ENCODE data around the gene TANC2.
A peak's percentile ranks its signal among the peaks of the same experiment; 100 is the strongest.
"Not testable (repeated sequence)": the region's sequence is repeated elsewhere in the genome, so short reads cannot be mapped to it uniquely, and the experiment has no call there.

Gene TANC2

DNA sequence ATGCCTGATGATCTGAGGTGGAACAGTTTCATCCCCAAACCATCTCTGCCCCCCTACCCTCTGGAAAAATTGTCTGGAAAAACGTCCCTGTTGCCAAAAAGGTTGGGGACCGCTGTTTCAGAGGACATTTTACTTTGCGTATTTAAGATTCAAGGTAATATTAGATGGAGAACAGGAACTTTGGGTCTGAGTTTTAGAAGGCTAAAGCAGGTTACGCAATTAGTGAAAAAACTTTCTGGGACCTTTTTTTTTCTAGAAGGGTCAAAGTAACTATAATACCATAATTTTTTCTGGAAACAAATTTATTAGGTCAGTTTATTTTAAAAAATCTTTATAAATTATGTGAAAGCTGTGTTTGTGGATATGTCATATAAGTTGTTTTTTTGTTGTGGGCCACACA lies 5.8 kb downstream of the TANC2 start:
- no peaks in the 10 kb centered on the region for H3K36me3 Mint-ChIP-seq

GRCh38 chr17:62974788-62975187 lies 8.8 kb downstream of the TANC2 start:
- Mint-ChIP-seq H3K27ac (no peak overlapping the region), H3K9me3 (peaks cover 2% of the 10 kb centered on the region), H3K4me1 (peaks cover under 1% of the 10 kb centered on the region), H3K27me3 (peaks cover 7% of the 10 kb centered on the region), H3K36me3 (no peaks in the 10 kb centered on the region), H3K4me3 (no peak overlapping the region)
- DNase-seq (ENCODE audit: low spot score in 2 of 2) (no peak), ATAC-seq (ENCODE audit: low read depth) (no peak)

More for the DNA sequence above, 5.8 kb downstream of the TANC2 start:
- Mint-ChIP-seq H3K4me3 (no peak overlapping the region), H3K4me1 (peaks cover 10% of the 10 kb centered on the region), H3K27ac (no peak overlapping the region), H3K27me3 (peaks cover 7% of the 10 kb centered on the region), H3K9me3 (no peaks in the 10 kb centered on the region)
- DNase-seq (ENCODE audit: low spot score in 2 of 2): no peak
- no peak for ATAC-seq (ENCODE audit: low read depth)

GRCh38 chr17:62975206-62975605 lies 9.2 kb downstream of the TANC2 start:
- H3K9me3 Mint-ChIP-seq: peaks cover 2% of the 10 kb centered on the region
- no peak overlapping the region for H3K27ac Mint-ChIP-seq
- ATAC-seq (ENCODE audit: low read depth) (no peak), DNase-seq (ENCODE audit: low spot score in 2 of 2) (no peak)
- H3K36me3 Mint-ChIP-seq: peaks cover 3% of the 10 kb centered on the region
- no peak overlapping the region for H3K4me3 Mint-ChIP-seq
- peaks cover 10% of the 10 kb centered on the region for H3K27me3 Mint-ChIP-seq
- H3K4me1 Mint-ChIP-seq: peaks cover 3% of the 10 kb centered on the region

DNA sequence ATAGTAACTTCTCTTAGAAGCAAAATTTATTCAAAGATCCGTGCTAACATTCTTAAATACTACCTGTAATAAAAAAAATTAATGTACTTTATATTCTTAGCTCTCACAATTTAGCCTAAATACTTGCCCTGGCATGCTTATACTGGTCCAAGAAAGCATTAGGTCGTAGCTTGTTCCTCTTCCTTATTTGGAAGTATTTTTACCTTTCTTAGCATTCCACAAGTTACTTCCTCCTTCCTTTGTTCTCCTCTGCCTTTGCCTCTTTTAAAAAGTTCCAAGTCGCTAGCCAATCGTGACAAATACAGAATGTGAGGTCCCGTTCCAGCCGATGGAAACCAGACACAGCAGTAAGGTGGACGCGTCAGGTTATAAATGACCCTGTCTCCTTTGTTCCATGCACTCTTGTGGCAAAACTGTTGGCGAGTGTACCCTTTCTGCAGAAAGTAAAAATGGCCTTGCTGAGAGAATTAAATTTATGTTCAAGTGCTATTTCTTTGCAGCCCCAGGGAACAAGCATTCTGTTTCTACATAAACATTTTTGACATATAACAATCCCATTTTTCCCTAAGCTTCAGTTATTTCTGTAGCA lies 10.7 kb downstream of the TANC2 start:
- H3K4me3 Mint-ChIP-seq; H3K36me3 Mint-ChIP-seq; ATAC-seq (ENCODE audit: low read depth); H3K9me3 Mint-ChIP-seq; DNase-seq (ENCODE audit: low spot score in 2 of 2); H3K27me3 Mint-ChIP-seq; H3K27ac Mint-ChIP-seq; H3K4me1 Mint-ChIP-seq: not testable (repeated sequence)

- Mint-ChIP-seq H3K27ac (no peak overlapping the region), H3K27me3 (peaks cover 4% of the 10 kb centered on the region), H3K36me3 (peaks cover 10% of the 10 kb centered on the region), H3K4me1 (peaks cover 3% of the 10 kb centered on the region), H3K4me3 (no peak overlapping the region), H3K9me3 (peaks cover 11% of the 10 kb centered on the region)
- ATAC-seq (ENCODE audit: low read depth) (no peak), DNase-seq (ENCODE audit: low spot score in 2 of 2) (no peak)
Observed at GRCh38 chr17:62980842-62981241, 14.8 kb downstream of the TANC2 start.

DNA sequence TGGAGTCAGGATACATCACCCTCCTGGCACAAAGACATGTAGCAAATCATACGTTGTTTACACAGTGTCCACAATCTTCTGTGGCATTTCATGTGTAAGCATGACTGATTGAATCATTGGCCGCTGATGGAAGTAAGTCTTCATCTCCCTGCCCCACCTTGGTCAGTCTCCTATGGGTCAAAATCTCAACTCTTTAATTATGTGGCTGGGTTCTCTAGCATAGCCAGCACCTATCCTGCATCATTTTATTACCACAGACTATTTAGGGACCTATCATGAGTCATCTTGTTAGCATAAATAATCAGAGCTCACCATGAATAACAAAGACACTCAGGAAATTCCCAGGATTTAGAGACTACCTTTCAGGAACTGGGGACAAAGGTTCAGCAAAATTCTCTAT lies 15.9 kb downstream of the TANC2 start:
- Mint-ChIP-seq H3K36me3 (peaks cover 10% of the 10 kb centered on the region), H3K4me3 (no peak overlapping the region), H3K27me3 (peaks cover 4% of the 10 kb centered on the region), H3K9me3 (peaks cover 11% of the 10 kb centered on the region), H3K4me1 (peaks cover 3% of the 10 kb centered on the region), H3K27ac (no peak overlapping the region)
- no peak for DNase-seq (ENCODE audit: low spot score in 2 of 2)
- ATAC-seq (ENCODE audit: low read depth): no peak

GRCh38 chr17:62984801-62985200 lies 18.8 kb downstream of the TANC2 start:
- ATAC-seq (ENCODE audit: low read depth) (no peak), DNase-seq (ENCODE audit: low spot score in 2 of 2) (no peak)
- Mint-ChIP-seq H3K36me3 (peaks cover 10% of the 10 kb centered on the region), H3K4me3 (no peak overlapping the region), H3K27me3 (peaks cover 6% of the 10 kb centered on the region), H3K9me3 (peaks cover 9% of the 10 kb centered on the region), H3K4me1 (peaks cover 3% of the 10 kb centered on the region), H3K27ac (no peak overlapping the region)

- Mint-ChIP-seq H3K9me3 (peaks cover 9% of the 10 kb centered on the region), H3K4me3 (no peak overlapping the region), H3K27me3 (peaks cover 6% of the 10 kb centered on the region), H3K27ac (no peak overlapping the region), H3K36me3 (peaks cover 7% of the 10 kb centered on the region), H3K4me1 (no peaks in the 10 kb centered on the region)
- DNase-seq (ENCODE audit: low spot score in 2 of 2) (no peak), ATAC-seq (ENCODE audit: low read depth) (no peak)
Observed at GRCh38 chr17:62986549-62986948, 20.5 kb downstream of the TANC2 start.

DNA sequence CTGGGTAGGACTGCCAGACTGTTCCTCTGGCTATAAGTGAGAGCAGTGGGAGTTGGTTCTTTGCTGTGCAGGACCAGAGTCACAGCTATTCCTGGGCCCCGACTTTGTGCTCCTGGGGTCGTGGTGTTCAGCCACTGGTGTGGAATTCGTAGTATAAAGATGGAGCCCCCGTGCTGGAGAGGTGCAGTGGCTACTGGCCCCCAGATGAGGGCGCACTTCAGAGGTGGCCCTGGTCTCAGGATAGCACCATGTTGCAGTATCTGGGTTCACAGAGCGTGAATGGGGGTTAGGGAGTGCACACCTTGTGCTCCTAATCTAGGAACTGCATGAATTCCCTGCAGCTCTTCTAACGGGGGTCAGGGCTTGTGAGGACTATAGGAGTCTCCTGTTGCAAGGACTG lies 21.1 kb downstream of the TANC2 start:
- peaks cover 7% of the 10 kb centered on the region for H3K36me3 Mint-ChIP-seq
- H3K9me3 Mint-ChIP-seq: peaks cover 9% of the 10 kb centered on the region
- no peak overlapping the region for H3K4me3 Mint-ChIP-seq

DNA sequence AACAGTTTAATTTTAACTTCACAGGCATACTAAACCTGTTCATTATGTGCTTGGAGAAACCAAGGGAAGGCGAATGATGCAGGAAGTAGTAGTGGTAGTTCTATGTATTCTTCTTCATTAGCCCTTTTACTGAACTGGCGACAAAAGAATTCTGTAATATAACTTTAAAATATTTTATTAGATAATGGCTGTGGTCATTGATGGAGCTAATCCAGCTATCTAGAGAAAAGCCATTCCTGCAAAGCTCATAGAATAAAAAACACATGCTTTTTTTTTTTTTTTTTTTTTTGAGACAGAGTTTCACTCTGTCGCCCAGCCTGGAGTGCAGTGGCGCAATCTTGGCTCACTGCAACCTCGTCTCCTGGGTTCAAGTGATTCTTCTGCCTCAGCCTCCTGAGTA lies 23.5 kb downstream of the TANC2 start:
- Mint-ChIP-seq H3K27me3 (peaks cover 5% of the 10 kb centered on the region), H3K27ac (no peak overlapping the region), H3K9me3 (peaks cover 3% of the 10 kb centered on the region), H3K4me3 (no peak overlapping the region), H3K36me3 (no peaks in the 10 kb centered on the region), H3K4me1 (no peaks in the 10 kb centered on the region)
- DNase-seq (ENCODE audit: low spot score in 2 of 2) (no peak), ATAC-seq (ENCODE audit: low read depth) (no peak)

More for the DNA sequence above, 21.1 kb downstream of the TANC2 start:
- no peak overlapping the region for H3K27ac Mint-ChIP-seq
- peaks cover 6% of the 10 kb centered on the region for H3K27me3 Mint-ChIP-seq
- DNase-seq (ENCODE audit: low spot score in 2 of 2): no peak
- ATAC-seq (ENCODE audit: low read depth): no peak
- no peaks in the 10 kb centered on the region for H3K4me1 Mint-ChIP-seq

DNA sequence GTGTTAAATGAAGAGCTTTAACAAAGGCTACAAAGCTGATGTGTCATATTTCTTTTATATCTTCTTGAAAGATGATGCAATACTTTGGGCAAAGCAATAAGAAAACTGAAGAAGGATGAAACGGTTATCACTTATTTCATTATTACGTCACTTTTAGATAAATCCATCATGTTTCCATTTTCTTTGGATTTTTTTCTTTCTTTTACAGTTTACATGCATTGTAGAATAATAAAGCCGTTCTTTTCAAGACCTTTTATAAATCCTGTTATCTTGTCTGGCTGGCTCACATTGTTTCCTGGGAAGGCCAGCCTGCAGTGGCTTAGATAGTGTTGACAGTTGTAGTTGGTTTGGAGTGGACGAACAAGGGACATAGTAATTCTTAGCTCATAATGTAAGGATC lies 28.9 kb downstream of the TANC2 start:
- Mint-ChIP-seq H3K27ac (no peak overlapping the region), H3K4me1 (peaks cover 5% of the 10 kb centered on the region), H3K4me3 (no peak overlapping the region), H3K36me3 (peaks cover 2% of the 10 kb centered on the region), H3K27me3 (peaks cover 3% of the 10 kb centered on the region), H3K9me3 (no peaks in the 10 kb centered on the region)
- ATAC-seq (ENCODE audit: low read depth) (no peak), DNase-seq (ENCODE audit: low spot score in 2 of 2) (no peak)

DNA sequence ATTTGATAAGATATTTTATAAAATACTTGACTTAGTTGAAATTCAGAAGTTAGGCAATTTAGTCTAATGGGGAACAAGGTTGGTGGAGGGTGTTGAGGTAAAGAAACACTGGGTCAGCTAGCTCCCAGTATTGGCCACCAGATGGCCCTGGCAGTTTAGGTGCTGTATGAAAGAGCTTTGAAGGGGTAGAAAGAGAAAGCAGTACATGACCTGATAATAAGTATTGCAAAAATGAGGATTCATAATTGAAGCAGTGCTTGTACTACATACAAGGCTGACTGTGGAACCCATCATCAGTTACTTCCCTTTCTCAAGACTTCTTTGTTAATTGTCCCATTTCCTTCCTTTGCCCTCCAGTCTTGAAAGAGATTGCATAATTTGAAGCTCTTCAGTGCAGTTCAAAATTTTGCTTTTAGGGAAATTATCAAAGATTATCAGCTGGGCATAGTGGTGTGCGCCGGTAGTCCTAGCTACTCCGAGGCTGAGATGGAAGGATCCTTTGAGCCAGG lies 29.4 kb downstream of the TANC2 start:
- ATAC-seq (ENCODE audit: low read depth) (peak; percentile 49), DNase-seq (ENCODE audit: low spot score in 2 of 2) (no peak)
- no peak overlapping the region for H3K27ac Mint-ChIP-seq
- H3K36me3 Mint-ChIP-seq: peaks cover 2% of the 10 kb centered on the region
- H3K9me3 Mint-ChIP-seq: no peaks in the 10 kb centered on the region
- peaks cover 5% of the 10 kb centered on the region for H3K4me1 Mint-ChIP-seq
- peaks cover 3% of the 10 kb centered on the region for H3K27me3 Mint-ChIP-seq
- no peak overlapping the region for H3K4me3 Mint-ChIP-seq

GRCh38 chr17:62996221-62996620 lies 30.2 kb downstream of the TANC2 start:
- Mint-ChIP-seq H3K4me1 (peaks cover 5% of the 10 kb centered on the region), H3K27me3 (no peaks in the 10 kb centered on the region)
- no peak for ATAC-seq (ENCODE audit: low read depth)

DNA sequence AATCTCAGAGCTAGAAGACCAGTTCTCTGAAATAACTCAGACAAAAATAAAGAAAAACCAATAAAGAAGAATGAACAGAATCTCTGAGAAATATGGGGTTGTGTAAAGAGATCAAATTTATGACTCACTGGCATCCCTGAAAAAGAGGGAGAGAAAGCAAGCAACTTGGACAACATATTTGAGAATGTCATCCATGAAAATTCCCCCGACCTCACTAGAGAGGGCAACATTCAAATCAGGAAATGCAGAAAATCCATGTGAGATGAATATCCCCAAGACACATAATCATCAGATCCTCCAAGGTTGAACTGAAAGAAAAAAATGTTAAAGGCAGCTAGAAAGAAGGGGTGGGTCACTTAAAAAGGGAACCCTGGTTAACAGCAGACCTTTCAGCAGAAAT lies 32.1 kb downstream of the TANC2 start:
- Mint-ChIP-seq H3K27ac (no peak overlapping the region), H3K9me3 (peaks cover 5% of the 10 kb centered on the region)
- no peak for DNase-seq (ENCODE audit: low spot score in 2 of 2)

More at GRCh38 chr17:62996221-62996620, 30.2 kb downstream of the TANC2 start:
- Mint-ChIP-seq H3K9me3 (no peaks in the 10 kb centered on the region), H3K36me3 (peaks cover 2% of the 10 kb centered on the region), H3K4me3 (no peak overlapping the region), H3K27ac (no peak overlapping the region)
- DNase-seq (ENCODE audit: low spot score in 2 of 2): no peak

More for the DNA sequence above, 32.1 kb downstream of the TANC2 start:
- Mint-ChIP-seq H3K4me1 (peaks cover 5% of the 10 kb centered on the region), H3K27me3 (no peaks in the 10 kb centered on the region), H3K36me3 (peaks cover 2% of the 10 kb centered on the region), H3K4me3 (no peak overlapping the region)
- ATAC-seq (ENCODE audit: low read depth): no peak

Data from memory B cell (primary cell).